HTR-8/SVneo (cell line): ENCODE data around the gene ADAMTS18.
"Not testable (repeated sequence)": the region's sequence is repeated elsewhere in the genome, so short reads cannot be mapped to it uniquely, and the experiment has no call there.

Experiments
- DNase-seq: peaks from one replicate; pipeline ENCODE4 v3.0.0; 2011; ENCODE audit warnings: low spot score, mixed read lengths; ENCODE audit not compliant: insufficient read length
- FAIRE-seq: peaks from 2 replicates; lab custom pipeline; 2011; peaks lifted over from hg19 to GRCh38; lab: Jason Lieb, UNC

Gene ADAMTS18

GRCh38 chr16:77297996-77298395 lies 136.8 kb downstream of the ADAMTS18 start:
- DNase-seq = no peak
- FAIRE-seq = no peak

GRCh38 chr16:77295896-77296295 lies 138.9 kb downstream of the ADAMTS18 start:
- FAIRE-seq = no peak

GRCh38 chr16:77290451-77291115 lies 144.3 kb downstream of the ADAMTS18 start:
- no peak for DNase-seq
- no peak for FAIRE-seq

More at GRCh38 chr16:77295896-77296295, 138.9 kb downstream of the ADAMTS18 start:
- DNase-seq = no peak

GRCh38 chr16:77289331-77289809 lies 145.5 kb downstream of the ADAMTS18 start:
- FAIRE-seq (peak; percentile 48), DNase-seq (peak; percentile 19)

- FAIRE-seq = peak; percentile 65
- DNase-seq = peak; percentile 41
These were observed 146.6 kb downstream of the ADAMTS18 start for GRCh38 chr16:77288222-77288621.

- DNase-seq = no peak
These were observed 149.2 kb downstream of the ADAMTS18 start for GRCh38 chr16:77285676-77286075.

GRCh38 chr16:77282345-77282744 lies 152.5 kb downstream of the ADAMTS18 start:
- DNase-seq (no peak), FAIRE-seq (no peak)

More at GRCh38 chr16:77285676-77286075, 149.2 kb downstream of the ADAMTS18 start:
- no peak for FAIRE-seq

- FAIRE-seq = not testable (repeated sequence)
These were observed 155.5 kb downstream of the ADAMTS18 start for GRCh38 chr16:77279316-77279715.

GRCh38 chr16:77277571-77277970 lies 157.3 kb downstream of the ADAMTS18 start:
- FAIRE-seq (no peak), DNase-seq (no peak)

More at GRCh38 chr16:77279316-77279715, 155.5 kb downstream of the ADAMTS18 start:
- DNase-seq = not testable (repeated sequence)

- DNase-seq (no peak), FAIRE-seq (no peak)
These were observed 157.7 kb downstream of the ADAMTS18 start for GRCh38 chr16:77277141-77277540.

GRCh38 chr16:77276661-77277060 lies 158.2 kb downstream of the ADAMTS18 start:
- no peak for DNase-seq
- FAIRE-seq = no peak

- DNase-seq, FAIRE-seq: not testable (repeated sequence)
These were observed 159.5 kb downstream of the ADAMTS18 start for GRCh38 chr16:77275303-77275702.

GRCh38 chr16:77273815-77274214 lies 161.0 kb downstream of the ADAMTS18 start:
- FAIRE-seq = no peak
- no peak for DNase-seq

GRCh38 chr16:77271532-77272426 lies 163.1 kb downstream of the ADAMTS18 start:
- FAIRE-seq (no peak), DNase-seq (no peak)

- not testable (repeated sequence) for FAIRE-seq, DNase-seq
These were observed 168.6 kb downstream of the ADAMTS18 start for GRCh38 chr16:77266185-77266584.

GRCh38 chr16:77262971-77263370 lies 171.9 kb downstream of the ADAMTS18 start:
- no peak for DNase-seq

GRCh38 chr16:77250400-77250799 lies 184.4 kb downstream of the ADAMTS18 start:
- DNase-seq (no peak), FAIRE-seq (peak; percentile 20)

More at GRCh38 chr16:77262971-77263370, 171.9 kb downstream of the ADAMTS18 start:
- FAIRE-seq = no peak

GRCh38 chr16:77246150-77246549 lies 188.7 kb downstream of the ADAMTS18 start:
- DNase-seq = no peak
- no peak for FAIRE-seq

- not testable (repeated sequence) for DNase-seq, FAIRE-seq
These were observed 192.4 kb downstream of the ADAMTS18 start for GRCh38 chr16:77242471-77242870.

- DNase-seq (no peak), FAIRE-seq (no peak)
These were observed 196.2 kb downstream of the ADAMTS18 start for GRCh38 chr16:77238593-77238992.

- FAIRE-seq = peak; percentile 86
- peak; percentile 81 for DNase-seq
These were observed 198.7 kb downstream of the ADAMTS18 start for GRCh38 chr16:77236063-77236511.
